ENCODE results near the gene U2AF2. TPM values are rescaled to one million over a fixed set of nuclear protein-coding genes. Genes with fewer than 3 reads are reported as not detected.

The U2AF2 gene
- total RNA-seq, 4 donors from 2014 or later = 68.4 to 115 (median 85.7) TPM

GRCh38 chr19:55655648-55656040, 809 bp downstream of the U2AF2 start:
- H3K27ac ChIP-seq = peak overlapping the region in 2 of 3 donors; percentile 94 to 99
- no peak for DNase-seq
- intact Hi-C loops (cut with DNase I) = loop anchor here (10.0 kb wide), 1 partner anchor 271 kb away; the partner anchor contains the start of genes RPL28 and TMEM238
- H3K4me3 ChIP-seq (replicated peaks in 1 of 3) = peak overlapping the region; percentile 76 to 92 (median 91)
- TF ChIP-seq, protein P1, sequence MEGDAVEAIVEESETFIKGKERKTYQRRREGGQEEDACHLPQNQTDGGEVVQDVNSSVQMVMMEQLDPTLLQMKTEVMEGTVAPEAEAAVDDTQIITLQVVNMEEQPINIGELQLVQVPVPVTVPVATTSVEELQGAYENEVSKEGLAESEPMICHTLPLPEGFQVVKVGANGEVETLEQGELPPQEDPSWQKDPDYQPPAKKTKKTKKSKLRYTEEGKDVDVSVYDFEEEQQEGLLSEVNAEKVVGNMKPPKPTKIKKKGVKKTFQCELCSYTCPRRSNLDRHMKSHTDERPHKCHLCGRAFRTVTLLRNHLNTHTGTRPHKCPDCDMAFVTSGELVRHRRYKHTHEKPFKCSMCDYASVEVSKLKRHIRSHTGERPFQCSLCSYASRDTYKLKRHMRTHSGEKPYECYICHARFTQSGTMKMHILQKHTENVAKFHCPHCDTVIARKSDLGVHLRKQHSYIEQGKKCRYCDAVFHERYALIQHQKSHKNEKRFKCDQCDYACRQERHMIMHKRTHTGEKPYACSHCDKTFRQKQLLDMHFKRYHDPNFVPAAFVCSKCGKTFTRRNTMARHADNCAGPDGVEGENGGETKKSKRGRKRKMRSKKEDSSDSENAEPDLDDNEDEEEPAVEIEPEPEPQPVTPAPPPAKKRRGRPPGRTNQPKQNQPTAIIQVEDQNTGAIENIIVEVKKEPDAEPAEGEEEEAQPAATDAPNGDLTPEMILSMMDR (IDR thresholded peaks at IDR 0.05) = no peak
- no peak for TF ChIP-seq POLR2A (IDR thresholded peaks at IDR 0.05)
- H3K9me3 ChIP-seq = no peaks in the 10 kb centered on the region
- peaks cover 37 to 46% of the 10 kb centered on the region in 2 donors for H3K4me1 ChIP-seq
- peaks cover 10 to 13% of the 10 kb centered on the region in 2 donors for H3K36me3 ChIP-seq
- 1 to 2% methylated on average over 19 of the region's 19 CpGs for WGBS, 2 donors
- no peaks in the 10 kb centered on the region for H3K27me3 ChIP-seq

- Histone ChIP-seq H3K27me3 (no peaks in the 10 kb centered on the region), H3K9me3 (no peaks in the 10 kb centered on the region), H3K4me3 (replicated peaks in 1 of 3) (peak overlapping the region in 1 of 3 donors; percentile 76), H3K27ac (no peak overlapping the region), H3K36me3 (peaks cover 19 to 22% of the 10 kb centered on the region in 2 donors), H3K4me1 (peaks cover 37 to 46% of the 10 kb centered on the region in 2 donors)
- WGBS, 2 donors = 55% methylated on average over 7 of the region's 7 CpGs
- no peak for DNase-seq
- intact Hi-C loops (cut with DNase I) = loop anchor here (10.0 kb wide), 1 partner anchor 272 kb away; the partner anchor contains the start of genes RPL28 and TMEM238
- TF ChIP-seq POLR2A (IDR thresholded peaks at IDR 0.05) = no peak
These were observed 1.7 kb downstream of the U2AF2 start for GRCh38 chr19:55656552-55656951.

DNA sequence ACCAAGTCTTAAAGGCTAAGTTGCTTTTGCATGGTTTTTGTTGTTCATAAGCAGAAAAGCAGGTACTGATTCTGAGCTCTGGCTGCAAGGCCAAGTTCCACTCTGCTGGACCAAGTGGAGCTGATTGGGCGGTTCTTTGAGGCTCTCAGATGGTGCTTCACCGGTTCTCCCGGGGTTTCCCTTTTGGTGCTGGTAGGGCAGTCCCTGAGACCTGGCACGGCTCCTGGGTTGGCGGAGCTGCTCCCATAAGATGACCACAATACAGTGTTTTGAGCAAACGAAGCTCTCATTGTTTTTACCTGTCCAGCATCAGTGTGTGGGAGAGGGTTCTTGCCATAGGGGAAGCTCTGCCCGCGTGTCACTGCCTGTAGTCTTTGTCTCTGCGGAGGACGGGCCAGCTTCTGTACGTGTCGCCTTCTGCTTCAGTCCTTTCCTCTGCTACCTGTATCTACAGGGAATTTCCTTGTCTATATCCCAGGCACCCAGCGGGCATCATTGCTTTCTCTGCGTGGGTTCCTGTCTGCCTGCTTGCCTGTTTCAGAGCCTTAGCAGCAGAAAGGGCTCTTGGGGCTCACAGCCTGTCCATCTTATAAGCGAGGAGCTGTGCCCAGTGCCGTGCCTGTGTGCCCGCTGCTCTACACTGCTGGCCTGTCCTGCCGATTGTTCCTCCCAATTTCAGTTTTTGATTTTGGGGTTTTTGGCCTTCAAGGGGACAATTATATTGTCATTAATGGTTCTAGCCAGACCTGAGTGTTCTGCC, 2.3 kb downstream of the U2AF2 start:
- intact Hi-C loops (cut with DNase I) = loop anchor here (10.0 kb wide), 1 partner anchor 272 kb away; the partner anchor contains the start of genes RPL28 and TMEM238
- Histone ChIP-seq H3K4me1 (peaks cover 37 to 46% of the 10 kb centered on the region in 2 donors), H3K27ac (no peak overlapping the region), H3K27me3 (no peaks in the 10 kb centered on the region), H3K36me3 (peaks cover 26 to 28% of the 10 kb centered on the region in 2 donors), H3K4me3 (replicated peaks in 1 of 3) (peak overlapping the region in 1 of 3 donors; percentile 76), H3K9me3 (no peaks in the 10 kb centered on the region)
- TF ChIP-seq POLR2A (IDR thresholded peaks at IDR 0.05) = no peak
- TF ChIP-seq, protein P1 (IDR thresholded peaks at IDR 0.05) = no peak
- 41% methylated on average over 18 of the region's 18 CpGs for WGBS, 2 donors
- peak; percentile 73 to 82 for DNase-seq

DNA sequence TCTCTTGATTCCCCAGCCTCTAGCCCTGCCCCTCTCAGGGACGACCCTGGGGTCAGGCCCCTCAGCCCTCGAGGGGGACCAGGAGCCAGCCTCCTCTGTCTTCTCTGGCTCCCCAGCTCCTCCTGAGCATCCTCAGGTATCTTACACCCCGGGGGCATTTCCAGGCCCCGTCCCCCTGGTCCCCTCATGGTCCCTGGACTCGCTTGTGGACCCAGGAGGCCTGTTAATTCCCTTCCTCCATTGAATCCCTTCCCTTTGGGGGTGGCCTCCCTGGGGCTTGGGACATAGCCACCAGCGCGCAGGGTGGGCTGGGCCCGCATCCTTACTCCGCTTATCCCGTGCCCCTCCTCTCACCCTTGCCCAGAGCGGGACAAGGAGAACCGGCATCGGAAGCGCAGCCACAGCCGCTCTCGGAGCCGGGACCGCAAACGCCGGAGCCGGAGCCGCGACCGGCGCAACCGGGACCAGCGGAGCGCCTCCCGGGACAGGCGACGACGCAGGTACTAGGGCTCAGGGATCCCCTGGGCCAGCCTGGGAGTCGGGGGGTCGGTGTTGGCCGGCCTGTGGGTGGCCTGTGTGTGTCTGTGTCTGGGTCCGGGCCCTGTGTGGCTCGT, 4.1 kb downstream of the U2AF2 start:
- peaks cover 32 to 41% of the 10 kb centered on the region in 2 donors for H3K4me1 ChIP-seq
- intact Hi-C loops (cut with DNase I) = loop anchor here (10.0 kb wide), 1 partner anchor 274 kb away; the partner anchor contains the start of genes RPL28 and TMEM238
- H3K4me3 ChIP-seq (replicated peaks in 1 of 3) = no peak overlapping the region

DNA sequence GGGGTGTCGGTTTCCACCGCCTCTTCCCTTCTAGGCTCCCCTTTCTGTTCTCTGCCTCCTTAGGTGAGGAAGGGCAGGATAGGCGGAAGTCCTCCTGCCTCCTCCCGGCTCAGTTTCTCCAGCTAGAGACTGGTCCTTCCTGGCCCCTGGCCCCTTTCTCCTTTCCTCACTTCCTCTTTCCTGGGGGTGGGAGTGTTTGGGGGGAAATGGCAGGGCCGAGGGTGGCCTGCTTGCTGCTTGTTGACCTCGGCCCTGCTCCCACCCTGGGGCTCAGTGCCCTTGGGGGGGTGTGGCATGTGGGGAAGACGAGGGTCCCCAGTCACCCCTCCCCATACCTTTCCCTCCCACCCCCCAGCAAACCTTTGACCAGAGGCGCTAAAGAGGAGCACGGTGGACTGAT, 5.0 kb downstream of the U2AF2 start:
- Histone ChIP-seq H3K27me3 (no peaks in the 10 kb centered on the region), H3K4me3 (replicated peaks in 1 of 3) (no peak overlapping the region), H3K4me1 (peaks cover 32 to 41% of the 10 kb centered on the region in 2 donors), H3K36me3 (peaks cover 49 to 54% of the 10 kb centered on the region in 2 donors), H3K27ac (no peak overlapping the region), H3K9me3 (no peaks in the 10 kb centered on the region)
- TF ChIP-seq POLR2A (IDR thresholded peaks at IDR 0.05) = no peak
- TF ChIP-seq, protein P1 (IDR thresholded peaks at IDR 0.05) = no peak
- DNase-seq = no peak
- WGBS, 2 donors = 74 to 77% methylated on average over 9 of the region's 9 CpGs
- intact Hi-C loops (cut with DNase I) = loop anchor here (10.0 kb wide), 1 partner anchor 275 kb away; the partner anchor contains the start of genes RPL28 and TMEM238

More for the DNA sequence above, 4.1 kb downstream of the U2AF2 start:
- H3K27me3 ChIP-seq = no peaks in the 10 kb centered on the region
- peaks cover 43 to 46% of the 10 kb centered on the region in 2 donors for H3K36me3 ChIP-seq
- H3K27ac ChIP-seq = no peak overlapping the region
- 92% methylated on average over 36 to 37 of the region's 37 CpGs for WGBS, 2 donors
- TF ChIP-seq POLR2A (IDR thresholded peaks at IDR 0.05) = no peak
- TF ChIP-seq, protein P1 (IDR thresholded peaks at IDR 0.05) = no peak
- H3K9me3 ChIP-seq = no peaks in the 10 kb centered on the region
- no peak for DNase-seq
